H9 (cell line): ENCODE data around the gene FAM13A. TPM values are rescaled to one million over a fixed set of nuclear protein-coding genes. Genes with fewer than 3 reads are reported as not detected.

Source experiments
- DNase-seq: peaks from one replicate; pipeline ENCODE4 v3.0.0-alpha.2; 2017
- H2AFZ ChIP-seq: one replicate; pipeline ENCODE4 v1.6.1; 2013; ENCODE audit warnings: mild to moderate bottlenecking, low read length, control low read depth, moderate library complexity
- H2AK5ac ChIP-seq: 2 replicates; pipeline ENCODE4 v1.6.1; 2013; ENCODE audit warnings: low read length, control low read depth, mixed read lengths; ENCODE audit not compliant: insufficient read length
- H2BK120ac ChIP-seq: one replicate; pipeline ENCODE4 v1.6.1; 2013; ENCODE audit warnings: low read depth, mild to moderate bottlenecking, low read length, control low read depth, inconsistent platforms; ENCODE audit not compliant: poor library complexity, severe bottlenecking
- H2BK12ac ChIP-seq: 2 replicates; pipeline ENCODE4 v1.6.1; 2013; ENCODE audit warnings: low read length, control low read depth, mixed read lengths, low read depth; ENCODE audit not compliant: insufficient read length
- H2BK15ac ChIP-seq: 2 replicates; pipeline ENCODE4 v1.6.1; 2013; ENCODE audit warnings: low read depth, low read length, control low read depth
- H2BK20ac ChIP-seq: one replicate; pipeline ENCODE4 v1.6.1; 2013; ENCODE audit warnings: low read depth, mild to moderate bottlenecking, low read length, control low read depth, inconsistent platforms; ENCODE audit not compliant: poor library complexity, severe bottlenecking
- H2BK5ac ChIP-seq: 2 replicates; pipeline ENCODE4 v1.6.1; 2013; ENCODE audit warnings: low read length, control low read depth, mixed read lengths; ENCODE audit not compliant: insufficient read length
- H3K14ac ChIP-seq: 2 replicates; pipeline ENCODE4 v1.6.1; 2013; ENCODE audit warnings: low read length, control low read depth; ENCODE audit not compliant: insufficient read depth
- H3K18ac ChIP-seq: 2 replicates; pipeline ENCODE4 v1.6.1; 2013; ENCODE audit warnings: low read depth, mild to moderate bottlenecking, mixed read lengths, low read length, control low read depth; ENCODE audit not compliant: insufficient read length
- H3K23ac ChIP-seq: 2 replicates; pipeline ENCODE4 v1.6.1; 2013; ENCODE audit warnings: low read length, control low read depth, mixed read lengths, low read depth; ENCODE audit not compliant: insufficient read length
- H3K23me2 ChIP-seq: 2 replicates; pipeline ENCODE4 v1.6.1; 2013; ENCODE audit warnings: low read depth, mild to moderate bottlenecking, mixed read lengths, low read length, control low read depth; ENCODE audit not compliant: insufficient read length, poor library complexity, severe bottlenecking
- H3K27ac ChIP-seq: 2 replicates; pipeline ENCODE4 v1.5.1; 2013; ENCODE audit warnings: low read length, control low read depth, mixed read lengths, low read depth; ENCODE audit not compliant: insufficient read length
- H3K27me3 ChIP-seq: 2 replicates; pipeline ENCODE4 v1.6.1; 2013; ENCODE audit warnings: low read length, control low read depth, inconsistent platforms; ENCODE audit not compliant: insufficient read depth
- H3K4ac ChIP-seq: 2 replicates; pipeline ENCODE4 v1.6.1; 2013; ENCODE audit warnings: low read depth, mild to moderate bottlenecking, control low read depth, inconsistent platforms, low read length, moderate library complexity
- H3K4me1 ChIP-seq: 2 replicates; pipeline ENCODE4 v1.6.1; 2013; ENCODE audit warnings: low read length, control low read depth, inconsistent platforms; ENCODE audit not compliant: insufficient read depth
- H3K4me2 ChIP-seq: 2 replicates; pipeline ENCODE4 v1.6.1; 2013; ENCODE audit warnings: low read length, control low read depth, mixed read lengths; ENCODE audit not compliant: insufficient read length, insufficient read depth
- H3K56ac ChIP-seq: 2 replicates; pipeline ENCODE4 v1.6.1; 2013; ENCODE audit warnings: low read depth, mild to moderate bottlenecking, mixed read lengths, low read length, control low read depth; ENCODE audit not compliant: insufficient read length
- H3K79me1 ChIP-seq: 2 replicates; pipeline ENCODE4 v1.6.1; 2013; ENCODE audit warnings: low read depth, mild to moderate bottlenecking, moderate library complexity, low read length, control low read depth, inconsistent platforms; ENCODE audit not compliant: insufficient read depth, poor library complexity, severe bottlenecking
- H3K79me2 ChIP-seq: 2 replicates; pipeline ENCODE4 v1.6.1; 2013; ENCODE audit warnings: low read length, control low read depth, inconsistent platforms; ENCODE audit not compliant: insufficient read depth
- H3K9ac ChIP-seq: 2 replicates; pipeline ENCODE4 v1.6.1; 2013; ENCODE audit warnings: low read length, control low read depth, mixed read lengths; ENCODE audit not compliant: insufficient read length; ENCODE audit errors: extremely low read depth
- H3K9me3 ChIP-seq: one replicate; pipeline ENCODE4 v1.6.1; 2013; ENCODE audit warnings: low read depth, low read length, inconsistent platforms; ENCODE audit not compliant: control insufficient read depth
- H3T11ph ChIP-seq: one replicate; pipeline ENCODE4 v1.6.1; 2013; ENCODE audit warnings: mild to moderate bottlenecking, low read length, control low read depth, inconsistent platforms
- H4K20me1 ChIP-seq: one replicate; pipeline ENCODE4 v1.6.1; 2013; ENCODE audit not compliant: control insufficient read depth, insufficient read length, insufficient read depth
- H4K5ac ChIP-seq: 2 replicates; pipeline ENCODE4 v1.6.1; 2013; ENCODE audit warnings: low read depth, mild to moderate bottlenecking, mixed read lengths, low read length, control low read depth; ENCODE audit not compliant: insufficient read length
- H4K8ac ChIP-seq: replicated peaks from 2 replicates; pipeline ENCODE4 v1.6.1; 2013; ENCODE audit warnings: low read length, control low read depth, mixed read lengths, low read depth; ENCODE audit not compliant: insufficient read length
- H4K91ac ChIP-seq: 2 replicates; pipeline ENCODE4 v1.6.1; 2013; ENCODE audit warnings: low read depth, mild to moderate bottlenecking, moderate library complexity, mixed read lengths, low read length, control low read depth; ENCODE audit not compliant: insufficient read length
- H3K27ac Mint-ChIP-seq, 3 experiments: 2 replicates in 2 of 3; 3 replicates in 1 of 3; pipeline ENCODE4 v1.8.0; 2020 to 2021; ENCODE audit warnings: mixed read lengths in 3 of 3, mild to moderate bottlenecking in 1 of 3, moderate library complexity in 1 of 3
- H3K27me3 Mint-ChIP-seq: 2 replicates; pipeline ENCODE4 v1.8.0; 2021; ENCODE audit warnings: low read depth, mild to moderate bottlenecking, moderate library complexity, mixed read lengths
- H3K36me3 Mint-ChIP-seq, 3 experiments: 2 replicates in 2 of 3; 3 replicates in 1 of 3; pipeline ENCODE4 v1.8.0; 2020 to 2021; ENCODE audit warnings: low read depth in 3 of 3, mixed read lengths in 3 of 3; ENCODE audit not compliant: insufficient read depth in 1 of 3
- H3K4me1 Mint-ChIP-seq, 2 experiments: 2 replicates each; pipeline ENCODE4 v1.8.0; 2020; ENCODE audit warnings: mixed read lengths in 2 of 2
- H3K4me3 Mint-ChIP-seq, 2 experiments: 2 replicates in 1 of 2; 3 replicates in 1 of 2; pipeline ENCODE4 v1.8.0; 2020 to 2021; ENCODE audit warnings: mild to moderate bottlenecking in 2 of 2, mixed read lengths in 2 of 2, moderate library complexity in 1 of 2
- H3K9me3 Mint-ChIP-seq, 2 experiments: 2 replicates in 1 of 2; 3 replicates in 1 of 2; pipeline ENCODE4 v1.8.0; 2020; ENCODE audit warnings: mild to moderate bottlenecking in 2 of 2, mixed read lengths in 2 of 2, moderate library complexity in 1 of 2
- WGBS: extraction: QIAGEN DNeasy Blood & Tissue Kit; methylation state at CpG from one replicate; pipeline ENCODE4 v1.1.7; 2013; ENCODE audit warnings: missing lambda C conversion rate, low lambda C conversion rate, mixed read lengths; ENCODE audit not compliant: insufficient read length; ENCODE audit errors: extremely low coverage; 5-methylcytosine and 5-hydroxymethylcytosine counted together
- total RNA-seq: library from RNA; stranded (reverse); gene quantifications from 2 replicates; pipeline ENCODE4 v1.2.1, GENCODE V29; 2021
- TF ChIP-seq, protein P1 (sequence below): fragments of 200-600 bp; sonication (generic); conservative IDR thresholded peaks from 3 replicates; pipeline ENCODE4 v1.8.0; 2021; ENCODE audit warnings: antibody characterized with exemption, mild to moderate bottlenecking

FAM13A gene
- total RNA-seq, 1 experiment from 2014 or later, result 12.7 TPM

DNA sequence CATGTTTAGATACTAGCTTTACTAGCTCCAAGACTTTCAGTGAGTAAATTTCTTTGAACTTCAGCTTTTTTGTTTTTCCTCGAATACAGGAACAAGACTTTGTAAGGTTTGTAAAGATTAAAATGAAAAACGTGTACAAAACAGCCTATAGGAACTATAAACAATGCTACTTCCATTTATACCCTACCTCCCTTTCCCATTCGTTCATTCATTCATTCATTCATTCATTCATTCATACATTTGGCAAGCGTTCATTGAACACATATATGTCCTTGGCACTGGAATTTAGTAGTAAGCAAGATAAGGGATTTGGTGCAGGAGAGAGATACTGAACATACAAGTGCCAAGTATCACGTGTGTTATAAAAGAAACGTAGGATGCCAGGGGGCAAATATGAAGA lies 293.9 kb downstream of the FAM13A start:
- Histone ChIP-seq H3K23ac (no peak overlapping the region), H4K91ac (no peak overlapping the region), H3K18ac (no peak overlapping the region), H3T11ph (no peak overlapping the region), H3K4me1 (peaks cover 2% of the 10 kb centered on the region; the same call in 1 of the 2 replicates), H3K4me2 (no peak overlapping the region), H3K27me3 (no peaks in the 10 kb centered on the region), H3K79me1 (no peaks in the 10 kb centered on the region), H3K14ac (no peak overlapping the region), H3K9me3 (no peaks in the 10 kb centered on the region), H2AFZ (no peak overlapping the region), H3K56ac (no peak overlapping the region), H2BK5ac (no peak overlapping the region), H4K8ac (no peak overlapping the region), H2BK15ac (no peak overlapping the region), H3K27ac (no peak overlapping the region), H3K79me2 (no peaks in the 10 kb centered on the region), H3K9ac (no peak overlapping the region), H4K5ac (no peak overlapping the region), H2BK120ac (no peak overlapping the region), H4K20me1 (no peaks in the 10 kb centered on the region), H2BK12ac (no peak overlapping the region), H3K4ac (no peak overlapping the region), H2AK5ac (no peak overlapping the region), H3K23me2 (no peaks in the 10 kb centered on the region), H2BK20ac (no peak overlapping the region)
- TF ChIP-seq, protein P1, sequence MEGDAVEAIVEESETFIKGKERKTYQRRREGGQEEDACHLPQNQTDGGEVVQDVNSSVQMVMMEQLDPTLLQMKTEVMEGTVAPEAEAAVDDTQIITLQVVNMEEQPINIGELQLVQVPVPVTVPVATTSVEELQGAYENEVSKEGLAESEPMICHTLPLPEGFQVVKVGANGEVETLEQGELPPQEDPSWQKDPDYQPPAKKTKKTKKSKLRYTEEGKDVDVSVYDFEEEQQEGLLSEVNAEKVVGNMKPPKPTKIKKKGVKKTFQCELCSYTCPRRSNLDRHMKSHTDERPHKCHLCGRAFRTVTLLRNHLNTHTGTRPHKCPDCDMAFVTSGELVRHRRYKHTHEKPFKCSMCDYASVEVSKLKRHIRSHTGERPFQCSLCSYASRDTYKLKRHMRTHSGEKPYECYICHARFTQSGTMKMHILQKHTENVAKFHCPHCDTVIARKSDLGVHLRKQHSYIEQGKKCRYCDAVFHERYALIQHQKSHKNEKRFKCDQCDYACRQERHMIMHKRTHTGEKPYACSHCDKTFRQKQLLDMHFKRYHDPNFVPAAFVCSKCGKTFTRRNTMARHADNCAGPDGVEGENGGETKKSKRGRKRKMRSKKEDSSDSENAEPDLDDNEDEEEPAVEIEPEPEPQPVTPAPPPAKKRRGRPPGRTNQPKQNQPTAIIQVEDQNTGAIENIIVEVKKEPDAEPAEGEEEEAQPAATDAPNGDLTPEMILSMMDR, result no peak
- Mint-ChIP-seq H3K4me1 (peaks cover 19 to 26% of the 10 kb centered on the region in 2 experiments), H3K4me3 (no peak overlapping the region), H3K27me3 (no peaks in the 10 kb centered on the region), H3K27ac (no peak overlapping the region), H3K36me3 (no peaks in the 10 kb centered on the region), H3K9me3 (no peaks in the 10 kb centered on the region)
- no peak for DNase-seq
- WGBS, result no CpG with 5 or more reads among the region's 6 CpGs
